ENCODE results near the gene CFAP73. TPM values are rescaled to one million over a fixed set of nuclear protein-coding genes. Genes with fewer than 3 reads are reported as not detected.

Gene CFAP73
- total RNA-seq, 3 donors from 2014 or later, result 0.29 TPM; not detected in 2

- no peak for DNase-seq (ENCODE audit: low spot score in 2 of 2)
- H3K27me3 ChIP-seq, result no peaks in the 10 kb centered on the region
- no peaks in the 10 kb centered on the region for H3K36me3 ChIP-seq
- no peak for TF ChIP-seq CTCF (IDR thresholded peaks at IDR 0.05)
- TF ChIP-seq POLR2A (IDR thresholded peaks at IDR 0.05), result no peak
- TF ChIP-seq POLR2AphosphoS5 (IDR thresholded peaks at IDR 0.05), result no peak
- H3K4me3 ChIP-seq, result no peak overlapping the region
- H3K4me1 ChIP-seq, result no peaks in the 10 kb centered on the region
- no peaks in the 10 kb centered on the region for H3K9me3 ChIP-seq
- no peak overlapping the region for H3K27ac ChIP-seq
- intact Hi-C loops (cut with DNase I; ENCODE audit: low total_unique reads), result no loop called here
These were observed 44.5 kb upstream of the CFAP73 start for GRCh38 chr12:113104953-113105510.

GRCh38 chr12:113105606-113106271 is 43.8 kb upstream of the CFAP73 start:
- Histone ChIP-seq H3K4me1 (no peaks in the 10 kb centered on the region), H3K27ac (no peak overlapping the region), H3K9me3 (no peaks in the 10 kb centered on the region), H3K27me3 (no peaks in the 10 kb centered on the region), H3K4me3 (no peak overlapping the region), H3K36me3 (no peaks in the 10 kb centered on the region)
- no peak for DNase-seq (ENCODE audit: low spot score in 2 of 2)
- TF ChIP-seq POLR2A (IDR thresholded peaks at IDR 0.05) (no peak), POLR2AphosphoS5 (IDR thresholded peaks at IDR 0.05) (no peak), CTCF (IDR thresholded peaks at IDR 0.05) (no peak)
- intact Hi-C loops (cut with DNase I; ENCODE audit: low total_unique reads), result no loop called here

- H3K4me1 ChIP-seq, result no peaks in the 10 kb centered on the region
- H3K27me3 ChIP-seq, result no peaks in the 10 kb centered on the region
- H3K36me3 ChIP-seq, result no peaks in the 10 kb centered on the region
- H3K9me3 ChIP-seq, result no peaks in the 10 kb centered on the region
- no peak for DNase-seq (ENCODE audit: low spot score in 2 of 2)
- intact Hi-C loops (cut with DNase I; ENCODE audit: low total_unique reads), result no loop called here
- TF ChIP-seq CTCF (IDR thresholded peaks at IDR 0.05) (no peak), POLR2AphosphoS5 (IDR thresholded peaks at IDR 0.05) (no peak), POLR2A (IDR thresholded peaks at IDR 0.05) (no peak)
- H3K27ac ChIP-seq, result no peak overlapping the region
- no peak overlapping the region for H3K4me3 ChIP-seq
These were observed 43.2 kb upstream of the CFAP73 start for GRCh38 chr12:113106361-113106760.

- intact Hi-C loops (cut with DNase I; ENCODE audit: low total_unique reads), result no loop called here
- Histone ChIP-seq H3K27ac (no peak overlapping the region), H3K9me3 (no peaks in the 10 kb centered on the region), H3K36me3 (no peaks in the 10 kb centered on the region), H3K27me3 (no peaks in the 10 kb centered on the region), H3K4me3 (no peak overlapping the region), H3K4me1 (no peaks in the 10 kb centered on the region)
- DNase-seq (ENCODE audit: low spot score in 2 of 2), result no peak
- no peak for TF ChIP-seq POLR2AphosphoS5 (IDR thresholded peaks at IDR 0.05)
These were observed 41.2 kb upstream of the CFAP73 start for GRCh38 chr12:113108308-113108707.

- no peak overlapping the region for H3K27ac ChIP-seq
- no peak for TF ChIP-seq POLR2AphosphoS5 (IDR thresholded peaks at IDR 0.05)
- no peak for TF ChIP-seq POLR2A (IDR thresholded peaks at IDR 0.05)
- TF ChIP-seq CTCF (IDR thresholded peaks at IDR 0.05), result no peak
- H3K36me3 ChIP-seq, result no peaks in the 10 kb centered on the region
- no peaks in the 10 kb centered on the region for H3K9me3 ChIP-seq
- DNase-seq (ENCODE audit: low spot score in 2 of 2), result no peak
- intact Hi-C loops (cut with DNase I; ENCODE audit: low total_unique reads), result no loop called here
- H3K4me1 ChIP-seq, result no peaks in the 10 kb centered on the region
- H3K27me3 ChIP-seq, result no peaks in the 10 kb centered on the region
- no peak overlapping the region for H3K4me3 ChIP-seq
These were observed 40.2 kb upstream of the CFAP73 start for GRCh38 chr12:113109360-113109759.

Measured in breast epithelium (tissue), 4 donors.